Anterior cingulate cortex (tissue), 58 donors: ENCODE data around the gene RPH3AL.
"Not testable (repeated sequence)": the region's sequence is repeated elsewhere in the genome, so short reads cannot be mapped to it uniquely, and the experiment has no call there.

Source experiments
- DNase-seq, 58 donors: peaks; one replicate each; lab custom pipeline; 2025; lab: John Stamatoyannopoulos, UW

Gene RPH3AL

DNA sequence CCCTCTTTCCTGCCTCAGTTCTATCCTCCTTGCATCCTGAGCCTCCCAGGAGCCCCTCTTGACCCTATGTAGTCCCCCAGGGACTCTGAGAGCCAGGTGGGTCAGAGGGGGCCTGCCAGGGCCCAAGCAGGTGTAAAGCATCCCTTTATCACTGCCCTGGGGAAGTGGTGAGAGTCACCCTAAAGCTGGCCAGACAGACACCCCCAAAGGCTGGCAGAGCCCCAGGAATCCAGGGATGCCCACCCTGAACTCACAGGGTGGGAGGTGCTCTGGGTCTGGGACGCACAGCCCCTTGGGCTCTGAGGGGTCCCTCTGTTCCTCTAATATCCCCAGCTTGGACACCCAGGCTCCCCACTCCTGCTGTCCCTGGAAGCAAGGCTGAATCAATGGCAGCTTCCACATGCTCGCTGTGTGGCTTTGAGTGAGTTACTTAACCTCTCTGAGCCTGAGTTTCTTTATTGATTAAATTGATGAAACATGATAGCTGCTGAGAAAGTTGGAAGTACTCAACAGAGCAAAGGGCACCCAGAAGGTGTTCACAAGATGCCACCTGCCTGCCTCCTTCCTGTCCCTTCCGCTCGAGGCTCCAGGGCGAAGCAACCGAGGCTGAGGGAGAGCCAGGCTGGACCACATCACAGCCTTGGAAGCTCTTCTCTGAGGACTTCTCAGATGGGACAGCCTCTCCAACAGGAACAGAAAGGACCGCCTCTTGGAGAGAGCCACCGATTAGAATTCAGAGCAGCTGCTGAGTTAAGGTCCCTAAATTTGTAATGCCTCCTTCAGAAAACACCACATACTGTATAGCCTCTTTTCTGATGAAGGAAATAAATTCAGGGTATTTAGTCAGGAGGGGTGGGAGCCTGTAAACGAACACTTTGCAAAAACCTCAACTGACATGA, 104.0 kb downstream of the RPH3AL start:
- no peak for DNase-seq

DNA sequence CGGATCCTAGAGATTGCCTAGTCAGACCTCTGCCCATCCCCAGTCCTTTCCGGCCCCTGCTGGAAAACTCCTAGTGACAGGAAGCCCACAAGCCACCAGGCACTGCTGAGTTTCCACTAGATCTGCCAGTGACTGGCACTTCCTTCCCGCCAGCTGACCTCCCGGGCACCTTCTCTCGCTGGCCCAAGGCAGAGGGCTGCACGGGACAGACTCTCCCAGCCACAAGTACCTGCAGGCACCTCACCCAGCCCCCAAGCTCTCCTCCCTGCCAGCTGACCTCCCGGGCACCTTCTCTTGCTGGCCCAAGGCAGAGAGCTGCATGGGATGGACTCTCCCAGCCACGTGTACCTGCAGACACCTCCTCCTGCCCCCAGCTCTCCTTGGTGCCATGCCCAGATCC, 104.8 kb downstream of the RPH3AL start:
- DNase-seq: no peak

DNA sequence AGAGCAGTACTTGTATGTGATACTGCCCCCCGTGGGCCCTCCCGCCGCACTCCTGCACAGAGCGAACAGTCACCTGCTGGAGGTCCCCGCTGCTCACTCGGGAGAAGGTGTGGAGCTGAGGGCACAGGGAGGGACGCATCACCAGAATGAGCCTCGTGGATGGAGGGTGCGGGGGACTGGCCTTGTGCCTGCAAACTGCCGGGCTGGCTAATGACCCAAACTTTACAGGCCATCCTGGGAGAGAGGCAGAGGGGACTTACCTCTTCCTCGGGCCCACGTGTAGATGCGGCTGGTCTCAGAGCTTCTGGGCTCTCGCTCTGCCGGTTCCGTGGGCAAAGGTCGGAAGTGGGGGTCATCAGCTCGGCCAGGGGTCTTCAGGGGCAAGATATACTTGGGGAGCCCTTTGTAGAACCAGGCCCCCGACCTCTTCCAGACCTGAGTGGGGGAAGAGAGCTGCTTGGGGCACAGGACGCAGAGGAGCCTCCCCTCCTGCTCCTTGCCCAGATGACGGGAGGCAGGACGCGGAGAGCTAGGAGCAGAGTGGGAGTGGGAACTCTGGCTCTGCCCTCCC, 105.7 kb downstream of the RPH3AL start:
- no peak for DNase-seq

DNA sequence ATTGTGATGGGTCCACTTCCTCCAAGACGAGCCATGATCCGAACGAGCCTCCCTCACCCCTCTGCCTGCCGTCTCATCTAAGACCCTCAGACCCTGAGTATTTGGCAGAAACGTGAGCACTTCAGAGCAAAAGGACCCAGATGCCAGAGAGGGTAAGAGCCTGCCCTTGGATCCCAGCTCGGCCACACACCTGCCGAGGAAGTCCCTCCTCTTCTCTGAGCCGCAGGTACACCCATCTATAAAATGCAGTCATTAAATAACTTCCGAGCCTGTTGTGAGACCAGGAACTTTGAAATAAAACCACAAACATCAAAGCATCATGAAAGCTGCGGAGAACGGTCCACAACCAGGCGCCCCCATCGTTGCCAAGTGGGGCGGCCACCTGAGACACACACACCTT, 106.4 kb downstream of the RPH3AL start:
- no peak for DNase-seq

DNA sequence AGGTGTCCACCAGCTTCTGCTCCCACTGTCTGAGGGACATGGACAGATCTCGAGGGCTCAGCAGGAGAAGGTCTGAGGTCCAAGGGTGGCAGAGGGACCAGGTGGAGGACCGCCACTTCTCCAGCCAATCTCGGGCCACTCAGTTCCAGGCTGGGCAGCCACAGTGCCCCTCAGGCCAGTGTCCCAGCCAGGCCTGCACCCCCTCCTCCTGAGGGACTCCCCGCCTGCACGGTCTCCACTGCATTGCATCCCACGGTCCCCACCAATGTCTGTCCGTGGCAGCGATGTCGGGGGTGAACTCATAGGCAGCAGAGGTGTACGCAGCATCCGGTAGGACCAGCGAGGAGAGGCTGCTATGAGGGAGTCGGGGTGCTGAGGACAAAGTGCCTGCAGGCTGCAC, 107.0 kb downstream of the RPH3AL start:
- no peak for DNase-seq

DNA sequence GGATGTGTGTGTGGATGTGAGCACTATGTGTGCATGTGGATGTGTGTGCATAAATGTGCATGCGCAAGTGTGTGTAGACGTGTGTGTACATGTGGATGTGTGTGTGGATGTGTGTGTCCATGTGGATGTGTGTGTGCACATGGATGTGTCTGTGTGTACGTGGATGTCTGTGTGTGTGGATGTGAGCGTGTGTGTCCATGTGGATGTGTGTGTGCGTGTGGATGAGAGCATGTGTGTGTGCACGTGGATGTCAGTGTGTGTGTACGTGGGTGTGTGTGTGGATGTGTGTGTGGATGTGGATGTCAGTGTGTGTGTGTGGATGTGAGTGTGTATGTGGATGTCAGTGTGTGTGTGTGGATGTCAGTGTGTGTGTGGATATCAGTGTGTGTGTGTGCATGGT, 107.6 kb downstream of the RPH3AL start:
- no peak for DNase-seq

DNA sequence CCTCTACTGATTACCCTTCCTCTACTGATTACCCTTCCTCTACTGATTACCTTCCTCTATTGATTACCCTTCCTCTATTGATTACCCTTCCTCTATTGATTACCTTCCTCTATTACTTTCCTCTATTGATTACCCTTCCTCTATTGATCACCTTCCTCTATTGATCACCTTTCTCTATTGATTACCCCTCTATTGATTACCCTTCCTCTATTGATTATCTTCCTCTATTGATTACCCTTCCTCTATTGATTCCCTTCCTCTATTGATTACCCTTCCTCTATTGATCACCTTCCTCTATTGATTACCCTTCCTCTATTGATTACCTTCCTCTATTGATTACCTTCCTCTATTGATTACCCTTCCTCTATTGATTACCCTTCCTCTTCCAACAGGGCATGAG, 108.7 kb downstream of the RPH3AL start:
- not testable (repeated sequence) for DNase-seq

DNA sequence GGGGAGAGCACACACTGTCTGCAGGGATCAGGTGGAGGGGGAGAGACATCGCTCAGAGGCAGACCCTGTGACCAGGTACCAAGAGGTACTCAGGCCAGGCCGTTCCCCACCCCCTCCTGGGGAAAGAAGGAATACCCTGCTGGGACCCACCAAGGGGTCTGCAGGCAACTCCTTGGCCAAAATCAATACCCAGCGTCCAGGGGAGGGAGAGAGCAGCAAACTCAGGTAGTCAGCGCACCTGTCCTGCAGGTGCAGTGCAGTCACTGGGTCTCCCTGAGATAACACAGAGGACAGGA, 113.7 kb downstream of the RPH3AL start:
- DNase-seq: no peak

DNA sequence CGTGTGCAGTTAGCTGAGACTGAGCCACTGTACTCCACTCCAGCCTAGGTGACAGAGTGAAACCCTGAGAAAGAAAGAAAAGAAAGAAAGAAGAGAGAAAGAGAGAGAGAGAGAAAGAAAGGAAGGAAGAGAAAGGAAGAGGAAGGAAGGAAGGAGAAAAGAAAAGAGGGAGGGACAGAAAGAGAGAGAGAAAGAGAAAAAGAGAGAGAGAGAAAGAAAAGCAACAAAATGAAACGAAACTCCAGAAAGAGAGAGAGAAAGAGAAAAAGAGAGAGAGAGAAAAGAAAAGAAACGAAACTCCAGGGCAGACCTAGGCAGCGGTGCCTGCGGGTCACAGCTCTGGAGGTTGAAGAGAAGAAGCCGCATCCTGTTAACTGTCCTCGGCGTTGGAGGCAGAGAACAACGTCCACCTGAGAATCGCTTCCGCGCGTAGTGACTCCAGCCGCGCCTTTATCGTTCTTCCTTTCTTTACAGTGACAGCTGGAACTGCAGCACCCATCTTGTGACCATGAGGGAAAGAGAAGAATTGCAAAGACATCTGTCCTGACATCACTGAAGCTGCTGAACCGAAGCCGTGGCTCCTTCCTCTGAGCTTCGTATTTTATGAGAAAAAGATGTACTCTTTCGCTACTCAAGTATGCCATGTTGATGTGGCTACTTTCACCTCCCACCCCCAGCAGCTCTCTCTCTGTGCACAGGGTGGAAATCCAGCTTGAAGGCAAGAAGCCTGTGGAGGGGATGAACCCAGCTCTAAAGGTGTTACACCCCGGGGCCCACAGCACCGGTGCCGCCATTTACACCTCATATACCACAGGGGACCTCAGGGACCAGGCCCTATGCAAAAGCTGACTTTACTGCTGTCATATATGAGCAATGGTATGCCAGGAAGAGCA, 114.3 kb downstream of the RPH3AL start:
- no peak for DNase-seq

DNA sequence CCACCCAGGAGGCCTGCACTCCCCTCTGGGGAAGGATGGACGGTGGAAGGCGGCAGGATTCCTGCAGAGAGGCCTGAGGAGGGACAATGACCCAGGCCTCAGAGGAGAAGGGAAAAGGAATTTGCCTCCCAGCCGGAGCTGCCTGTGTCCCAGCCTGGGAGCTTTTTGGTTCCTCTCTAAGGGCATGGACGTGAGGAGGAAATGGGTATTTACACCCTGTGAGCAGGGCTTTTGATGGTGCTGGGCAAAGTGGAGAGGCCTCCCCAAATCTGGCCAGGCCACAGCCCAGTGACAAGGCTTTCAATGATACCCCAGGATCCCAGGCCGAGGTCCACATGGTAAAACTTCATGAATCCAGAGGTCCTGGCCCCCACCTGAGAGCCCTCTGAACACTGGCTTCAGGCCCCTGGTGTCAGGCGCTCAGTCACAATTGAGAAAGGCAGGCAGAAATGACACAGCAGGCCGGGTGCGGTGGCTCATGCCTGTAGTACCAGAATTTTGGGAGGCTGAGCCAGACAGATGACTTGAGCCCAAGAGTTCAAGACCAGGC, 115.1 kb downstream of the RPH3AL start:
- DNase-seq: no peak

DNA sequence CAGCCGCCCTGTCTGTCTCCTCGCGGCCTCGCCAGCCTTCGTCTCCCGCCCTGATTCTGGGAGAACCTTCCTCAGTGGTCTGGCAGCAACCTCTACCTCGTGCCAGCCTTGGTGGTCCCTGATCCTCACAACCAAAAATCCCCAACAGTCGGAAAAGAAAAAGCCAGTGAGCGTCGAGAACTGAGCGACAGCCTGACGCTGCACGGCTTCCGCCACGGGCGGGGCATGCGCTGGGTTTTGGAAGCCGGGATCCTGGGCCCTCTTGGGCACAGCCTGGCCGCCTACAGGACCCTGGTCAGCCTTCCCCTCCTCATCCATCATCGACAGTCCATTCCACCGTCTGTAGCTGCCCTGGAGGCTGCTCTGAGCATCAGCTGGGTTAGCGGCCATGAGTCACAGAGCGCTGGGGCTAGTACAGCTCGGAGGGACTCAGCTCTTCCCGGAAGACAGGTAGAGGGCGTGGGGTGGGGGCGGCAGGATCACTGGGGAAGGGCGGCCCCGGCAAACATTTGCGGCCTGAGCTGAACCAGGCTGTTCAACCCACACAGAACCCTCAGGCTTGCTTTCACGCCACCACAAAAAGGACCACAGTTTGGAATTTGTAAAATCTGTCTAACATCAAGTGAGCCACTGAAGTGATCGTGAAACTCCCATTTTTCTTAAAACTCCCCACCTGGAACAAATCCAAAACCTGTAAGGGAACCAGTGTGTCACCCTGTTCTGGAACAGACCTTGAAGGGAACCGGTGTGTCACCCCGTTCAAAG, 115.8 kb downstream of the RPH3AL start:
- no peak for DNase-seq

DNA sequence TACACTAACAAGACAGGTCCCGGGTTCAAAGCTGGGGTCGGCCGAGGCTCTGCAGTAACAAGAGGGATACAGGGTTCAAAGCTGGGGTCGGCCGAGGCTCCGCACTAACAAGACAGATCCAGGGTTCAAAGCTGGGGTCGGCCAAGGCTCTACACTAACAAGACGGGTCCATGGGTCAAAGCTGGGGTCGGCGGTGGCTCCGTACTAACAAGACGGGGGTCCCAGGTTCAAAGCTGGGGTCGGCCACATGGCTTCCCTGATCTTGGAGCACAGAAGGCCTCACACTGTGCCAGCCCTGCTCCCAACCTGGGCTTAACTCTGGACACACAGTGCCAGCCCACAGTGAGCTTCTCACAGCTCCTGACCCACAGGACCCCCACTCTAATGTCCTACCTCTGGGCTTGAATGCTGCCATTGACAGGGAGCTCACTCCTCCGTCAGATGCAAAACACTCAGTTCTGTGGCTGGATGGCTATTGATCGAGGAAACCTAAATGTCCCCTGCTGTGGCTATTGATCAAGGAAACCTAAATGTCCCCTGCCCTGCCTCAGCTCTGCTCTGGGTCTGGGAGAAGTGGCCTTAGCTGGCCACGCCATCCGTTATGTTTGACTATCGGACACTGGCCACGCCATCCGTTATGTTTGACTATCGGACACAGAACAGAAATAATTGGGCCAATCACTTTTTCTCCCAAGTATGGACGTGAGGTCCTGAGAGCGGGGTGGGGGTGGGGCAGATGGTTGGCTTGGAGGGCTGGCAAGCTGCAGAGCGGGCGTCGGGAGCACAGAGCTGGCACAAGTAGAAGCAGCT, 116.6 kb downstream of the RPH3AL start:
- no peak for DNase-seq

DNA sequence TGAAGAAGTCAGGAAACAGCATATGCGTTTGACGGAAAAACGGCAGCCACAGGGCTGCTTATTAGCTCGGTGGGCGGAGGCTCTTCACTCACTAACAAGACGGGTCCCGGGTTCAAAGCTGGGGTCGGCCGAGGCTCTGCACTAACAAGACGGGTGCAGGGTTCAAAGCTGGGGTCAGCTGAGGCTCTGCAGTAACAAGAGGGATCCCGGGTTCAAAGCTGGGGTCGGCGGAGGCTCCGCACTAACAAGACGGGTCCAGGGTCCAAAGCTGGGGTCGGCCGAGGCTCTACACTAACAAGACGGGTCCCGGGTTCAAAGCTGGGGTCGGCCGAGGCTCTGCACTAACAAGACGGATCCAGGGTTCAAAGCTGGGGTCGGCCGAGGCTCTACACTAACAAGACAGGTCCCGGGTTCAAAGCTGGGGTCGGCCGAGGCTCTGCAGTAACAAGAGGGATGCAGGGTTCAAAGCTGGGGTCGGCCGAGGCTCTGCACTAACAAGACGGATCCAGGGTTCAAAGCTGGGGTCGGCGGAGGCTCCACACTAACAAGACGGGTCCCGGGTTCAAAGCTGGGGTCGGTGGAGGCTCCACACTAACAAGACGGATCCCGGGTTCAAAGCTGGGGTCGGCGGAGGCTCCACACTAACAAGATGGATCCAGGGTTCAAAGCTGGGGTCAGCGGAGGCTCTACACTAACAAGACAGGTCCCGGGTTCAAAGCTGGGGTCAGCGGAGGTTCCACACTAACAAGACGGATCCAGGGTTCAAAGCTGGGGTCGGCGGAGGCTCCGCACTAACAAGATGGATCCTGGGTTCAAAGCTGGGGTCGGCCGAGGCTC, 117.4 kb downstream of the RPH3AL start:
- DNase-seq: not testable (repeated sequence)

DNA sequence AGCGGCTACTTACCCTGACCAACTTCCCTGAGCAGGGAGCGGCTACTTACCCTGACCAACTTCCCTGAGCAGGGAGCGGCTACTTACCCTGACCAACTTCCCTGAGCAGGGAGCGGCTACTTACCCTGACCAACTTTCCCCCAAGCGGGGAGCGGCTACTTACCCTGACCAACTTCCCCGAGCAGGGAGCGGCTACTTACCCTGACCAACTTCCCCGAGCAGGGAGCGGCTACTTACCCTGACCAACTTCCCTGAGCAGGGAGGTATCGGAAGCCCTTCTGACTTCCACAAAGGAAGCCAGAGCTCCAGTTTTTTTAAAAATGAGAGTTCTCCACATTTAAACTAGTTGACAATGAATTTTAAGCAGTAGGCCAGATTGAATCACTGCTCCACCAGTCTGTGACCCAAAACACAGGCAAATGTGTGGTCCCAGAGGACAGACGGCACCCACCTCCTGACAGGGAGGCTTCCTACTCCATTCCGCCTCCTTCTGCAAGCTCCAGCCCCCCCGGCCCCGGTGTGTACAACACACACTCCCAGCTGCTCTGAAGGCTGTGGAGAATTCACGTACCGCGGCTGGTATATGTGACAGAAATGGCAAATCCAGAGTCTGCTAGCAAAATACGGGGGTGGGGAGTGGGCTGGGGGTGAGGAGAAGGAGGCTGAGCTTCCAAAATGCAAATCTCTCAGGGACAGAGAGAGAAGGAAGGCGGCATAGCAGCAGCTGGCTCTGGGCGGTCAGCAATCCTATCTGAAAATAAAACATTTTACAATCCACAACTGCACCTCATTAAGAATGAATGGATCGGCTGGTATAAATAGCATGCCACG, 118.2 kb downstream of the RPH3AL start:
- DNase-seq: peak in 39 of 58 donors; percentile 5 to 82 (median 47)

DNA sequence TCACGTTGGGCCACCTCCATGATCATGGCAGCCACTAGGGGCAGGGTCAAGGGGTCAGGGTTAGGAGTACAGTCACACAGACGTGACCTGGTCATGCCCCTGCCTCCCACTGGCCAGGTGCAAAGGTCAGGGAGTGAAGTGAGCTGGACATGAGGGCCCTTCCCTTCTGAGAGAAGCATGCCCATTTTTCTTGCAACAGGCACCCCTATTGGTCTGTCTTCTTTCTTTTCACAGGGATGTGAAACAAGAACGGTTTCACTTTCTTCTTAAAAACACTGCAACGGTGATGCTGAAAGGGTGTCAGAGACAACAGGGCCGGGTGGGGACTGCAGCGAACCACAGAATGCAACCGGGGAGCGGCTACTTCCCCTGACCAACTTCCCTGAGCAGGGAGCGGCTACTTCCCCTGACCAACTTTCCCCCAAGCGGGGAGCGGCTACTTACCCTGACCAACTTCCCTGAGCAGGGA, 119.1 kb downstream of the RPH3AL start:
- DNase-seq: peak in 1 of 58 donors; percentile 9

DNA sequence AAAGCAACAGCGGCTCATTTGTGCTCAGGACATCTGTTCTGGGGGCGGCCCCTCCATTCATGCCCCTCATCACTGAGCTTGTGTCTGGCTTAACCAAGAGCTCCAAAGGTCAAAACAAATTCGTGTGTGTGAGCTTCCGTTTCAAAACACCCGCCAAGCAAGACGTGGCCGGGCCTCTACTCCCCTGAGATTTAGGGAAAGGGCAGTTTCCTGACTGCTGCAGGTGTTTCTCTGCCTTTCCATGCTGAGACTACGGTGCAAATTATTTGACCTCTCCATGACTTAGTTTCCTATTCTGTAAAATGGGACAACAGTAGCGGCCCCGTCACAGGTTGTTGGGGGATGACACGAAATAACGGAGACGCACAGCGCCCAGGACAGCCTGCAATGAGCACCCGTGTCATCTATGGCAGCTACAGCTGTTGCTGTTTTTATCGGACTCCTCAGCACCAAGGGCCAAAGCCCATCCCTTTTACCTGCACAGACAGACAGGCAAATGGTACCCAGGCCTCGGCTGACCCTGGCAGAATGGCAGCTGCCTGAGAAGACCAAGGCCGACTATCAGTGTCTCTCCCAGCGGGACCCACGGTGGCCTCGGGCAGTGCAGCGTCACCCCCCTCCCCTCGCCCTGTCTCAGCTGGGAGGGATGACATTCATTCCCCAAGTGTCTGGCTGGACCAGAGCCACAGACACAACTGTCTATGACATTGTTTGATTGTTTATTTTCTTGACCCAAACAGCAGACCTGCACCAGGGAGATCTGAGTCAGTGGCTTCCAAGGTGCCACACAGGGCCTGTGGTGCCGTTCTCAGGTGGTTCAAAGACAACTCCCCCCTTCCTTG, 120.4 kb downstream of the RPH3AL start:
- no peak for DNase-seq
